DND-41 (cell line): Measurements from ENCODE around the gene GPR152.

Experiments used
- ATAC-seq: fragments of 200-7000 bp; cut with Tn5 transposase; 3 replicates; pipeline ENCODE4 v1.9.1; 2021; ENCODE audit warnings: low read depth; ENCODE audit not compliant: insufficient read depth
- DNase-seq: peaks from one replicate; pipeline ENCODE4 v3.0.0-alpha.2; 2020
- H2AFZ ChIP-seq: 2 replicates; pipeline ENCODE4 v1.6.0; 2012; ENCODE audit warnings: low read depth, low read length
- H3K27ac ChIP-seq: 2 replicates; pipeline ENCODE4 v1.5.1; 2012; ENCODE audit warnings: low read length, inconsistent platforms
- H3K27me3 ChIP-seq: fragments of 200-600 bp; sonication (generic); 2 replicates; pipeline ENCODE4 v1.6.0; 2012; ENCODE audit warnings: low read length, mild to moderate bottlenecking, inconsistent platforms; ENCODE audit not compliant: insufficient read depth, poor library complexity
- H3K36me3 ChIP-seq: 2 replicates; pipeline ENCODE4 v1.5.1; 2012; ENCODE audit warnings: low read length, inconsistent platforms; ENCODE audit not compliant: insufficient read depth
- H3K4me1 ChIP-seq: 2 replicates; pipeline ENCODE4 v1.5.1; 2012; ENCODE audit warnings: mild to moderate bottlenecking, low read length; ENCODE audit not compliant: insufficient read depth
- H3K4me2 ChIP-seq: 2 replicates; pipeline ENCODE4 v1.6.0; 2012; ENCODE audit warnings: mild to moderate bottlenecking, moderate library complexity, low read length, inconsistent platforms; ENCODE audit not compliant: insufficient read depth
- H3K4me3 ChIP-seq, 2 experiments: fragments of 200-600 bp in 1 of 2; shearing (Covaris generic) in 1 of 2; 2 replicates each; pipeline ENCODE4 v1.5.1; 2012 to 2016; ENCODE audit warnings: inconsistent platforms in 2 of 2, low read length in 2 of 2, mild to moderate bottlenecking in 2 of 2, low read depth in 1 of 2, moderate library complexity in 1 of 2
- H3K79me2 ChIP-seq: 2 replicates; pipeline ENCODE4 v1.6.0; 2012; ENCODE audit warnings: low read length, inconsistent platforms; ENCODE audit not compliant: insufficient read depth
- H3K9ac ChIP-seq: 2 replicates; pipeline ENCODE4 v1.6.0; 2012; ENCODE audit warnings: low read depth, mild to moderate bottlenecking, inconsistent platforms, low read length, moderate library complexity
- H3K9me3 ChIP-seq: 2 replicates; pipeline ENCODE4 v1.5.1; 2012; ENCODE audit warnings: low read length, moderate library complexity, mild to moderate bottlenecking, inconsistent platforms; ENCODE audit not compliant: insufficient read depth, severe bottlenecking
- H4K20me1 ChIP-seq: 2 replicates; pipeline ENCODE4 v1.6.0; 2012; ENCODE audit warnings: low read length; ENCODE audit not compliant: insufficient read depth
- EZH2 ChIP-seq: IDR thresholded peaks from 3 replicates; pipeline ENCODE4 v1.6.1; 2012; ENCODE audit warnings: borderline replicate concordance, low read depth, mild to moderate bottlenecking, moderate library complexity, low read length, inconsistent platforms; ENCODE audit not compliant: severe bottlenecking
- TF ChIP-seq, protein P1 (sequence below): IDR thresholded peaks from 2 replicates; pipeline ENCODE4 v1.5.1; 2012; ENCODE audit warnings: borderline replicate concordance, low read length, moderate library complexity, mild to moderate bottlenecking; ENCODE audit not compliant: poor library complexity, severe bottlenecking; ENCODE audit errors: extremely low read depth

GPR152 gene

DNA sequence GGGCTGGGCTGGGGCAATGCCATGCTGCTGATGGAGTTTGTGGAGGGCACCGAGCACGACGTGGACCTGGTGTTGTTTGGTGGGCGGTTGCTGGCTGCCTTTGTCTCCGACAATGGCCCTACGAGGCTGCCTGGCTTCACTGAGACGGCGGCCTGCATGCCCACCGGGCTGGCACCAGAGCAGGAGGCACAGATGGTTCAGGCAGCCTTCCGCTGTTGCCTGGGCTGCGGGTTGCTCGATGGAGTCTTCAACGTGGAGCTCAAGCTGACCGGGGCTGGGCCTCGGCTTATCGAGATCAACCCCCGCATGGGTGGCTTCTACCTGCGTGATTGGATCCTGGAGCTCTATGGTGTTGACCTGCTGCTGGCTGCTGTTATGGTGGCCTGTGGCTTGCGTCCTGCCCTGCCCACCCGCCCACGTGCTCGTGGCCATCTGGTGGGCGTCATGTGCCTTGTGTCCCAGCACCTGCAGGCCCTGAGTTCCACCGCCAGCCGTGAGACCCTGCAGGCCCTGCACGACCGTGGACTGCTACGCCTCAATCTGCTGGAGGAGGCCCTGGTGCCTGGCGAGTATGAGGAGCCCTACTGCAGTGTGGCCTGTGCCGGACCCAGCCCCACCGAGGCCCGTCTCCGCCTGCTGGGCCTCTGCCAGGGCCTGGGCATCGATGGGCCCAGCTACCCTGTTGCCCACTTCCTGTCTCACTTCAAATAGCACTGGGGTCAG lies 28.5 kb downstream of the GPR152 start:
- DNase-seq (no peak), ATAC-seq (no peak)
- no peaks in the 10 kb centered on the region for H3K9me3 ChIP-seq
- no peak overlapping the region for H3K4me3 ChIP-seq
- no peaks in the 10 kb centered on the region for H3K27me3 ChIP-seq
- no peak overlapping the region for H3K27ac ChIP-seq
- H3K4me1 ChIP-seq, result peaks cover 34% of the 10 kb centered on the region
- no peak overlapping the region for H2AFZ ChIP-seq
- H3K4me2 ChIP-seq, result no peak overlapping the region
- TF ChIP-seq EZH2, result no peak
- TF ChIP-seq, protein P1, sequence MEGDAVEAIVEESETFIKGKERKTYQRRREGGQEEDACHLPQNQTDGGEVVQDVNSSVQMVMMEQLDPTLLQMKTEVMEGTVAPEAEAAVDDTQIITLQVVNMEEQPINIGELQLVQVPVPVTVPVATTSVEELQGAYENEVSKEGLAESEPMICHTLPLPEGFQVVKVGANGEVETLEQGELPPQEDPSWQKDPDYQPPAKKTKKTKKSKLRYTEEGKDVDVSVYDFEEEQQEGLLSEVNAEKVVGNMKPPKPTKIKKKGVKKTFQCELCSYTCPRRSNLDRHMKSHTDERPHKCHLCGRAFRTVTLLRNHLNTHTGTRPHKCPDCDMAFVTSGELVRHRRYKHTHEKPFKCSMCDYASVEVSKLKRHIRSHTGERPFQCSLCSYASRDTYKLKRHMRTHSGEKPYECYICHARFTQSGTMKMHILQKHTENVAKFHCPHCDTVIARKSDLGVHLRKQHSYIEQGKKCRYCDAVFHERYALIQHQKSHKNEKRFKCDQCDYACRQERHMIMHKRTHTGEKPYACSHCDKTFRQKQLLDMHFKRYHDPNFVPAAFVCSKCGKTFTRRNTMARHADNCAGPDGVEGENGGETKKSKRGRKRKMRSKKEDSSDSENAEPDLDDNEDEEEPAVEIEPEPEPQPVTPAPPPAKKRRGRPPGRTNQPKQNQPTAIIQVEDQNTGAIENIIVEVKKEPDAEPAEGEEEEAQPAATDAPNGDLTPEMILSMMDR, result no peak
- H3K79me2 ChIP-seq, result peaks cover 31% of the 10 kb centered on the region
- H4K20me1 ChIP-seq, result no peaks in the 10 kb centered on the region
- peaks cover 6% of the 10 kb centered on the region; the same call in 1 of the 2 replicates for H3K36me3 ChIP-seq
- no peak overlapping the region for H3K9ac ChIP-seq

DNA sequence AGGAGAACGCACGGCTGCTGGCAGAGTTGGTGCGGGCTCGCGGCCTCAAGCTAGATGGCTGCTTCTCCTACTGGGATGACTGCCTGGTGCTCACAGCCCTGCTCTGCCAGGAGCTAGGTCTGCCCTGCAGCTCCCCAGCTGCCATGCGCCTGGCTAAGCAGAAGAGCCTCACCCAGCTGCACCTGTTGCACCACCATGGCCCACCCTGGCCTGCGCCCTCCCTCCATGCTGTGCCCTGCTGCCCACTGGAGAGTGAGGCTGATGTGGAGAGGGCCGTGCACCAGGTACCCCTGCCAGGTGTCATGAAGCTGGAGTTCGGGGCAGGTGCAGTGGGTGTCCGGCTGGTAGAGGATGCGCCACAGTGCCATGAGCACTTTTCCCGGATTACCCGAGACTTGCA lies 29.1 kb downstream of the GPR152 start:
- ATAC-seq (no peak), DNase-seq (no peak)
- H3K27ac ChIP-seq, result no peak overlapping the region
- no peak for TF ChIP-seq EZH2
- TF ChIP-seq, protein P1, result no peak
- no peaks in the 10 kb centered on the region for H3K27me3 ChIP-seq
- H3K9ac ChIP-seq, result no peak overlapping the region
- H3K4me3 ChIP-seq, result no peak overlapping the region
- H4K20me1 ChIP-seq, result no peaks in the 10 kb centered on the region
- peaks cover 36% of the 10 kb centered on the region for H3K4me1 ChIP-seq
- H3K79me2 ChIP-seq, result peaks cover 28% of the 10 kb centered on the region
- no peak overlapping the region for H3K4me2 ChIP-seq
- H2AFZ ChIP-seq, result no peak overlapping the region
- peaks cover 6% of the 10 kb centered on the region; the same call in 1 of the 2 replicates for H3K36me3 ChIP-seq
- no peaks in the 10 kb centered on the region for H3K9me3 ChIP-seq

DNA sequence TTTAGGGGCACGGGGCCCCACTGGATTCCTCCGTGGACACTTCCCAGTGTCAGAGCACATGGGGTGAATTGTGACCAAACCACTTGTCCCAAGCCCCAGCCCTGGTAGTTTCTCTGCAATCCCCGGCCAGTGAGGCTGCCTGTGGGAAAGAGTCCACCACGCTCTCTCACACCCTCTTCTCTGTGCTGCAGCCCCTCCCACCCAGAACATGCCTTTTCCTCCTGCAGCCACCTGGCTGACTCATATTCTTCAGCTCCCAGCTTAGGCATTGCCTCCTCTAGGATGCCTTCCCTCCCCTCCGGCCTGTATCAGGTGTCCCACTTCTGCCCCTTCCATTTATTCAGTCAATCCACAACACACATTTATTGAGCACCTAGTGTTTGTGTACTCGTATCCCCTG lies 29.6 kb downstream of the GPR152 start:
- H3K4me3 ChIP-seq, result no peak overlapping the region
- no peak overlapping the region for H3K9ac ChIP-seq
- H3K36me3 ChIP-seq, result peaks cover 6% of the 10 kb centered on the region; the same call in 1 of the 2 replicates
- ATAC-seq (no peak), DNase-seq (no peak)
- H3K4me2 ChIP-seq, result no peak overlapping the region
- H2AFZ ChIP-seq, result no peak overlapping the region
- peaks cover 27% of the 10 kb centered on the region for H3K79me2 ChIP-seq
- peaks cover 41% of the 10 kb centered on the region for H3K4me1 ChIP-seq
- H3K27ac ChIP-seq, result no peak overlapping the region
- no peaks in the 10 kb centered on the region for H4K20me1 ChIP-seq
- TF ChIP-seq, protein P1, result no peak
- TF ChIP-seq EZH2, result no peak
- H3K9me3 ChIP-seq, result no peaks in the 10 kb centered on the region
- H3K27me3 ChIP-seq, result no peaks in the 10 kb centered on the region
